Measurements from ENCODE around the gene ARHGEF17.
A peak's percentile ranks its signal among the peaks of the same experiment; 100 is the strongest.

The ARHGEF17 gene

GRCh38 chr11:73333173-73333572 is 25.1 kb downstream of the ARHGEF17 start:
- no peak for TF ChIP-seq CTCF (IDR thresholded peaks at IDR 0.05)
- no peak for DNase-seq (ENCODE audit: low spot score)
- peak overlapping the region; percentile 41 for H3K4me3 ChIP-seq
- peak overlapping the region; percentile 49 to 89 for H3K27ac ChIP-seq

GRCh38 chr11:73333640-73334383 is 25.7 kb downstream of the ARHGEF17 start:
- TF ChIP-seq CTCF (IDR thresholded peaks at IDR 0.05), result no peak
- no peak for DNase-seq (ENCODE audit: low spot score)
- Histone ChIP-seq H3K27ac (peak overlapping the region; percentile 49 to 89), H3K4me3 (peak overlapping the region; percentile 37)

GRCh38 chr11:73334384-73335203 is 26.5 kb downstream of the ARHGEF17 start:
- H3K4me3 ChIP-seq, result peak overlapping the region; percentile 37
- no peak for TF ChIP-seq CTCF (IDR thresholded peaks at IDR 0.05)
- H3K27ac ChIP-seq, result peak overlapping the region; percentile 49 to 89
- DNase-seq (ENCODE audit: low spot score), result no peak

- Histone ChIP-seq H3K27ac (peak overlapping the region; percentile 49 to 89), H3K4me3 (peak overlapping the region; percentile 37)
- DNase-seq (ENCODE audit: low spot score), result no peak
- TF ChIP-seq CTCF (IDR thresholded peaks at IDR 0.05), result peak; percentile 98
Measured at GRCh38 chr11:73335204-73335923, 27.3 kb downstream of the ARHGEF17 start.

- Histone ChIP-seq H3K27ac (peak overlapping the region in 1 of 2 donors; percentile 28), H3K4me3 (no peak overlapping the region)
- DNase-seq (ENCODE audit: low spot score), result no peak
- TF ChIP-seq CTCF (IDR thresholded peaks at IDR 0.05), result no peak
Measured at GRCh38 chr11:73337846-73338245, 29.8 kb downstream of the ARHGEF17 start.

- Histone ChIP-seq H3K27ac (peak overlapping the region in 1 of 2 donors; percentile 28), H3K4me3 (no peak overlapping the region)
- no peak for TF ChIP-seq CTCF (IDR thresholded peaks at IDR 0.05)
- DNase-seq (ENCODE audit: low spot score), result no peak
Measured at GRCh38 chr11:73338279-73338678, 30.2 kb downstream of the ARHGEF17 start.

All from coronary artery (tissue), 2 donors.